ENCODE measurements around the gene ANK3.
"Not testable (repeated sequence)": the region's sequence is repeated elsewhere in the genome, so short reads cannot be mapped to it uniquely, and the experiment has no call there.

ANK3 gene

DNA sequence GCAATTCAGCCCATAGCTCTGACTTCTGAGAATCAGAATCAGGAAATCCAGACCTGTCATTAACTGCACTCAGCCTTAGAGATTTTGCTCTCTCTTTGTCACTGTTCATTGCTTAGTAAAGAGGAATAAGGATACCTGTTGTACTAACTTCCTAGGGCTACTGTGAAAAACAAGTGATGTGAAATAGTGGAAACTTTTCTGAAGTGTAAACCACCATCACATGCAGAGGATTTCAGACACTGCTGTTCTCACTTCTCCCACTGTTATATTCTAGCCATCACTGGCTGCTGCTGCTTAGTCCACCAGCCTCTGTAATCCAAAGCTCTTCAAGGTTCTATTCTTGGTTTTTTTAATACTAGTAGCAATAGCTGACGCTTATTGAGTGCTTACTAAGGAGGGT lies 353.7 kb downstream of the ANK3 start:
- no peaks in the 10 kb centered on the region for H3K9me3 ChIP-seq (ENCODE audit: control insufficient read depth in 1 of 2, low read length in 2 of 2)
- no peaks in the 10 kb centered on the region for H3K27me3 ChIP-seq (ENCODE audit: low read depth, low read length)
- H3K27ac ChIP-seq (ENCODE audit: low read length) = no peak overlapping the region
- no peak overlapping the region for H3K4me3 ChIP-seq (ENCODE audit: low read depth in 1 of 2, low read length in 2 of 2)
- H3K36me3 ChIP-seq (ENCODE audit: control insufficient read depth in 1 of 2, insufficient read depth in 2 of 2, low read length in 2 of 2) = no peaks in the 10 kb centered on the region
- H3K4me1 ChIP-seq (ENCODE audit: control insufficient read depth in 1 of 2, insufficient read depth in 2 of 2, low read length in 2 of 2) = peaks cover 5 to 13% of the 10 kb centered on the region in 2 donors

DNA sequence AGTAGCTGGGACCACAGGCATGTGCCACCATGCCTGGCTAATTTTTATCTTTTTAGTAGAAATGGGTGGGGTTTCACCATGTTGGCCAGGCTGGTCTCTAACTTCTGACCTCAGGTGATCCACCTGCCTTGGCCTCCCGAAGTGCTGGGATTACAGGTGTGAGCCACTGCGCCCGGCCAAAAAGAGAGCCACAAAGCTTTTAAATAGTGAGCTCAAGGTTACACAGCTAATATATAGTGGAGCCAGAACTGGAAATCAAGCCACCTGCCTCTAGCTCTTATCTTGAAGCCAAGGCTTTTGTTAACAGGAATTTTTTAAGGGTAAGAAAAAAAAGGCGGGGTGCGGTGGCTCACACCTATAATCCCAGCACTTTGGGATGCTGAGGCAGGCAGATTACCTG lies 354.3 kb downstream of the ANK3 start:
- not testable (repeated sequence) for H3K9me3 ChIP-seq (ENCODE audit: control insufficient read depth in 1 of 2, low read length in 2 of 2); H3K27ac ChIP-seq (ENCODE audit: low read length); H3K4me3 ChIP-seq (ENCODE audit: low read depth in 1 of 2, low read length in 2 of 2); H3K4me1 ChIP-seq (ENCODE audit: control insufficient read depth in 1 of 2, insufficient read depth in 2 of 2, low read length in 2 of 2); H3K27me3 ChIP-seq (ENCODE audit: low read depth, low read length); H3K36me3 ChIP-seq (ENCODE audit: control insufficient read depth in 1 of 2, insufficient read depth in 2 of 2, low read length in 2 of 2)

GRCh38 chr10:60032723-60033122 lies 357.0 kb downstream of the ANK3 start:
- no peaks in the 10 kb centered on the region for H3K9me3 ChIP-seq (ENCODE audit: control insufficient read depth in 1 of 2, low read length in 2 of 2)
- H3K4me3 ChIP-seq (ENCODE audit: low read depth in 1 of 2, low read length in 2 of 2) = no peak overlapping the region
- H3K36me3 ChIP-seq (ENCODE audit: control insufficient read depth in 1 of 2, insufficient read depth in 2 of 2, low read length in 2 of 2) = no peaks in the 10 kb centered on the region
- H3K27me3 ChIP-seq (ENCODE audit: low read depth, low read length) = no peaks in the 10 kb centered on the region
- no peak overlapping the region for H3K27ac ChIP-seq (ENCODE audit: low read length)
- H3K4me1 ChIP-seq (ENCODE audit: control insufficient read depth in 1 of 2, insufficient read depth in 2 of 2, low read length in 2 of 2) = peaks cover 5 to 9% of the 10 kb centered on the region in 2 donors

DNA sequence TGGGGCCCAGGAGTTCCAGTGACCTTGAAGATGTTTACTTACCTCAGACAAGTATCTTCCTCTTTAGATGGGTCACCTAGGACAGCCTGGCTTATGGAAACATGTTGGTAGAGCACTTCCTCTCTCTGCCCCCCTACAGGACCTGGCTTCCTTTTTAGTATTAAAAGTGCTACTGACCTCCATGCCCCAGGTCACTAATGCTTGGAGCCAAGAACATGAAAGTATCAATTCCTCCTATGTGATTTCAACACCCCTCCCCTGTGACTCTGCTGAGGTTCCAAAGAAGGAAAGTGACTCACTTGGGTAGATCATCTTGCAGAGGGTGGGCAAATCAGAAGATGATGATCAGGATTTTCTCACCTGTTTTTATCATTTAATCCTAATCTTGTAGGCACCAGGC lies 358.0 kb downstream of the ANK3 start:
- Histone ChIP-seq H3K27me3 (ENCODE audit: low read depth, low read length) (no peaks in the 10 kb centered on the region), H3K4me1 (ENCODE audit: control insufficient read depth in 1 of 2, insufficient read depth in 2 of 2, low read length in 2 of 2) (peaks cover 5 to 9% of the 10 kb centered on the region in 2 donors), H3K36me3 (ENCODE audit: control insufficient read depth in 1 of 2, insufficient read depth in 2 of 2, low read length in 2 of 2) (no peaks in the 10 kb centered on the region), H3K9me3 (ENCODE audit: control insufficient read depth in 1 of 2, low read length in 2 of 2) (no peaks in the 10 kb centered on the region), H3K4me3 (ENCODE audit: low read depth in 1 of 2, low read length in 2 of 2) (no peak overlapping the region), H3K27ac (ENCODE audit: low read length) (no peak overlapping the region)

DNA sequence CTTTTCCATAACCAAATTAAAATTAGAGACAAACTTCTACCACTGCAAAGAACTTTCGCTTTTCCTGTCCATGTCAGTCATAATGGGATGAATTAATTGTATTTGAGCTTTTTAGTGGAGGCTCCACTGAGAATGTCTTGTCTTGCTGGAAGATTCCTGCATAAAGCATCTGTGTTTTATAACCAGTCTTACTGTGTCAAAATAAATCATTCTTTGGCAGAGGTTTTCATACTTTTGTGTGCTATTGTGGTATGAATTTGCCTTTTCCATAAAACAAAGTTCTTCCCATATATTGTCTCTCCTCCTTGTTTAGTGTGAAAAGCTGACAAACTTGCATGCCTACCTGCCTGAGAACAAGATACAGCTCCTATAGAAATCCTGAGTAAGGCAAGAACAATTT lies 358.5 kb downstream of the ANK3 start:
- Histone ChIP-seq H3K27me3 (ENCODE audit: low read depth, low read length) (no peaks in the 10 kb centered on the region), H3K27ac (ENCODE audit: low read length) (no peak overlapping the region), H3K4me3 (ENCODE audit: low read depth in 1 of 2, low read length in 2 of 2) (no peak overlapping the region), H3K36me3 (ENCODE audit: control insufficient read depth in 1 of 2, insufficient read depth in 2 of 2, low read length in 2 of 2) (no peaks in the 10 kb centered on the region), H3K9me3 (ENCODE audit: control insufficient read depth in 1 of 2, low read length in 2 of 2) (no peaks in the 10 kb centered on the region), H3K4me1 (ENCODE audit: control insufficient read depth in 1 of 2, insufficient read depth in 2 of 2, low read length in 2 of 2) (peaks cover 5 to 9% of the 10 kb centered on the region in 2 donors)

- no peaks in the 10 kb centered on the region for H3K27me3 ChIP-seq (ENCODE audit: low read depth, low read length)
- H3K9me3 ChIP-seq (ENCODE audit: control insufficient read depth in 1 of 2, low read length in 2 of 2) = no peaks in the 10 kb centered on the region
- H3K27ac ChIP-seq (ENCODE audit: low read length) = no peak overlapping the region
- H3K4me3 ChIP-seq (ENCODE audit: low read depth in 1 of 2, low read length in 2 of 2) = no peak overlapping the region
- no peaks in the 10 kb centered on the region for H3K36me3 ChIP-seq (ENCODE audit: control insufficient read depth in 1 of 2, insufficient read depth in 2 of 2, low read length in 2 of 2)
- peaks cover 5 to 9% of the 10 kb centered on the region in 2 donors for H3K4me1 ChIP-seq (ENCODE audit: control insufficient read depth in 1 of 2, insufficient read depth in 2 of 2, low read length in 2 of 2)
Observed at GRCh38 chr10:60029475-60029874, 360.2 kb downstream of the ANK3 start.

DNA sequence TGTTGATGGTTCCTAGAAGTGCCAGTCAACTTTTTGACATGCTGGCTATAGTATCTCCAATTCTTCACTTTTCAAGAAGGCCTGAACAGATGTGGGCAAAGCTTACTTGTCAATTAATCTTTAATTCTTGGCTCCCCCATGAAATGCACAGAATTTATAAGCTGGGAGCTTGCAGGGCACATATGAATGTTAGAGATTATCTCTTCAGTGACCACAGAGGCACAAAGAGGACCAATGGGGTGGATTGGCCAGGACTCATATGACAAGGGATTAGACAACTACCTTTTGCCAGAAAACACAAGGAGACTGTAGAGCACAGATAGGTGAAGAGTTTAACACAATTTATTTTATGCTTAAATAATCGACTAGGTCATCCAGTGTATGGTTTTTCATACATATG lies 361.6 kb downstream of the ANK3 start:
- no peaks in the 10 kb centered on the region for H3K36me3 ChIP-seq (ENCODE audit: control insufficient read depth in 1 of 2, insufficient read depth in 2 of 2, low read length in 2 of 2)
- no peak overlapping the region for H3K4me3 ChIP-seq (ENCODE audit: low read depth in 1 of 2, low read length in 2 of 2)
- H3K4me1 ChIP-seq (ENCODE audit: control insufficient read depth in 1 of 2, insufficient read depth in 2 of 2, low read length in 2 of 2) = peaks cover 5 to 9% of the 10 kb centered on the region in 2 donors
- no peaks in the 10 kb centered on the region for H3K27me3 ChIP-seq (ENCODE audit: low read depth, low read length)
- H3K9me3 ChIP-seq (ENCODE audit: control insufficient read depth in 1 of 2, low read length in 2 of 2) = no peaks in the 10 kb centered on the region
- H3K27ac ChIP-seq (ENCODE audit: low read length) = no peak overlapping the region

- Histone ChIP-seq H3K4me3 (ENCODE audit: low read depth in 1 of 2, low read length in 2 of 2) (no peak overlapping the region), H3K9me3 (ENCODE audit: control insufficient read depth in 1 of 2, low read length in 2 of 2) (no peaks in the 10 kb centered on the region), H3K27ac (ENCODE audit: low read length) (no peak overlapping the region), H3K36me3 (ENCODE audit: control insufficient read depth in 1 of 2, insufficient read depth in 2 of 2, low read length in 2 of 2) (no peaks in the 10 kb centered on the region), H3K27me3 (ENCODE audit: low read depth, low read length) (no peaks in the 10 kb centered on the region), H3K4me1 (ENCODE audit: control insufficient read depth in 1 of 2, insufficient read depth in 2 of 2, low read length in 2 of 2) (no peaks in the 10 kb centered on the region)
Observed at GRCh38 chr10:60025279-60025678, 364.4 kb downstream of the ANK3 start.

DNA sequence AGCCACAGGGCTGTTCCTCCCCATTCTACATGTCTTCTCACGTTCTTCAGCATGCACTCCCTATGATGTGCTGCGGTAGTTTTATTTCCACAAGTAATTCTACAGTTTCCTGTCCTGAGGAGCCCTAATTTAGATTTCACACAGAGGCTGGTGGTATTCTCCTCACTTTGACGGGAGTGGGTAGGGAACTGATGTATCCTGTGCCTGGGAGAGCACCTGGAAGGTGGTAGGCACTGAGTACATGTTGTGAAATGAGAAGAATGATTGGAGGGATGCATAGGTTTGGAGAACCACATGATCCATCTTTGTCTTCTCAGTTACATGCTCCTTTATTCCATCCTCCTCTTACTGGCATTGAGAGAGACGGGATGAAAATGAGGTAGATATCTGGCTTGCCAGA lies 365.2 kb downstream of the ANK3 start:
- Histone ChIP-seq H3K9me3 (ENCODE audit: control insufficient read depth in 1 of 2, low read length in 2 of 2) (no peaks in the 10 kb centered on the region), H3K27me3 (ENCODE audit: low read depth, low read length) (no peaks in the 10 kb centered on the region), H3K4me3 (ENCODE audit: low read depth in 1 of 2, low read length in 2 of 2) (no peak overlapping the region), H3K27ac (ENCODE audit: low read length) (no peak overlapping the region), H3K4me1 (ENCODE audit: control insufficient read depth in 1 of 2, insufficient read depth in 2 of 2, low read length in 2 of 2) (no peaks in the 10 kb centered on the region), H3K36me3 (ENCODE audit: control insufficient read depth in 1 of 2, insufficient read depth in 2 of 2, low read length in 2 of 2) (no peaks in the 10 kb centered on the region)

DNA sequence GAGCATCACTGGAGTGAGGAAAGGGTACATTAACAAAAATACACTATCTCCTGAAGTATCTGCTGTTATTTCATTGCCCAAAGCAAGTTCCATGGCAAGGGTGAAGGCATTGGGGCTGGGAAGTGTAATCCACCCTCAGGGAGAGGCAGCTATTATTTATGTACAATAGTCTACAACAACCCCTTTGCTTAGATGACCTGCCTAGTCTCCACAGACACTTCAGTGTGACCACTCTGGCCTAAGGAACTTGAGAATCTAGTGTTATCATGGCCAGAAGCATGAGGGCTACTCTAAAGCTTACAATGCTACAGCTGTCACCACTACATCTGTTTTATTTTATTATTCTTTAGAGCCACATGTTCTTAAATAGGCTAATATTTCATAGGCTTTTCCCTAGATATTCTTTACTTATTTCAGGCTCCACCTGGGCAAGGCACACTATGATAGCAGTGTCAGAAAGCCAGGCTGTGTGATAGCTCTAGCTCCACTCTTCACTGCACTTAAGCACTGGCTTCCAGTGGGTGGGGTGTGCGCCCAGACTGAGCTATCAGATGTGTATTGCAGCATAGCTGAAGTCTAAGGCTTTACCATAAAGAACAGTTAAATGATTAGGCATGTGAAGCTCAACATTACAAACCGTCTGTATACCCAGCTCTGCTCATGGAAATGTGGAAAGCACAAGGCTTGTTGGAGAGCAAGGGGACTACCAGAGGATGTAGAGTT lies 366.4 kb downstream of the ANK3 start:
- H3K4me1 ChIP-seq (ENCODE audit: control insufficient read depth in 1 of 2, insufficient read depth in 2 of 2, low read length in 2 of 2) = no peaks in the 10 kb centered on the region
- H3K4me3 ChIP-seq (ENCODE audit: low read depth in 1 of 2, low read length in 2 of 2) = no peak overlapping the region
- no peaks in the 10 kb centered on the region for H3K9me3 ChIP-seq (ENCODE audit: control insufficient read depth in 1 of 2, low read length in 2 of 2)
- no peaks in the 10 kb centered on the region for H3K36me3 ChIP-seq (ENCODE audit: control insufficient read depth in 1 of 2, insufficient read depth in 2 of 2, low read length in 2 of 2)
- no peaks in the 10 kb centered on the region for H3K27me3 ChIP-seq (ENCODE audit: low read depth, low read length)
- H3K27ac ChIP-seq (ENCODE audit: low read length) = no peak overlapping the region

DNA sequence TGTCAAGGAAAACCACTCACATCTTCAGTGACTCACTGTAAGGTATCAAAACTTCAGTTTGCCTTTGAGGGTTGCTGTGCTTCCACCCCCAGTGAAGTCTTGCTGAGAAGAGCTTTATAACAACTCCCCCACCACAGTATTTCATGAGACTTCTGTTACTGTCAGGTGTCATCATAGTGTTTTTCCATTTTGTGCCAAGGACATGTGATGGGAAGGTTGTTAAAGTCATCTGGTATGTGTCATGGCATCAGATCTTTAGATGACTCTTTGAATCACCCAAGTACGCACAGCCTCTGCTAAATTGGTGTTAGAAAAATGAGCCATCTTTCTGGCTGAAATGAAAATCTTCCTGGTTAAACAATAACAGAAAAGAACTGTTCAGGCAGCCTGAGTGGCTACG lies 368.3 kb downstream of the ANK3 start:
- H3K27me3 ChIP-seq (ENCODE audit: low read depth, low read length) = no peaks in the 10 kb centered on the region
- no peaks in the 10 kb centered on the region for H3K36me3 ChIP-seq (ENCODE audit: control insufficient read depth in 1 of 2, insufficient read depth in 2 of 2, low read length in 2 of 2)
- no peak overlapping the region for H3K4me3 ChIP-seq (ENCODE audit: low read depth in 1 of 2, low read length in 2 of 2)
- H3K27ac ChIP-seq (ENCODE audit: low read length) = no peak overlapping the region
- no peaks in the 10 kb centered on the region for H3K9me3 ChIP-seq (ENCODE audit: control insufficient read depth in 1 of 2, low read length in 2 of 2)
- H3K4me1 ChIP-seq (ENCODE audit: control insufficient read depth in 1 of 2, insufficient read depth in 2 of 2, low read length in 2 of 2) = no peaks in the 10 kb centered on the region

- Histone ChIP-seq H3K27me3 (ENCODE audit: low read depth, low read length) (no peaks in the 10 kb centered on the region), H3K36me3 (ENCODE audit: control insufficient read depth in 1 of 2, insufficient read depth in 2 of 2, low read length in 2 of 2) (no peaks in the 10 kb centered on the region), H3K27ac (ENCODE audit: low read length) (no peak overlapping the region), H3K4me1 (ENCODE audit: control insufficient read depth in 1 of 2, insufficient read depth in 2 of 2, low read length in 2 of 2) (no peaks in the 10 kb centered on the region), H3K9me3 (ENCODE audit: control insufficient read depth in 1 of 2, low read length in 2 of 2) (no peaks in the 10 kb centered on the region), H3K4me3 (ENCODE audit: low read depth in 1 of 2, low read length in 2 of 2) (no peak overlapping the region)
Observed at GRCh38 chr10:60016794-60017193, 372.9 kb downstream of the ANK3 start.

Measured in muscle layer of duodenum (tissue), 2 donors.